ENCODE measurements around the gene ATP2B3.

DNA sequence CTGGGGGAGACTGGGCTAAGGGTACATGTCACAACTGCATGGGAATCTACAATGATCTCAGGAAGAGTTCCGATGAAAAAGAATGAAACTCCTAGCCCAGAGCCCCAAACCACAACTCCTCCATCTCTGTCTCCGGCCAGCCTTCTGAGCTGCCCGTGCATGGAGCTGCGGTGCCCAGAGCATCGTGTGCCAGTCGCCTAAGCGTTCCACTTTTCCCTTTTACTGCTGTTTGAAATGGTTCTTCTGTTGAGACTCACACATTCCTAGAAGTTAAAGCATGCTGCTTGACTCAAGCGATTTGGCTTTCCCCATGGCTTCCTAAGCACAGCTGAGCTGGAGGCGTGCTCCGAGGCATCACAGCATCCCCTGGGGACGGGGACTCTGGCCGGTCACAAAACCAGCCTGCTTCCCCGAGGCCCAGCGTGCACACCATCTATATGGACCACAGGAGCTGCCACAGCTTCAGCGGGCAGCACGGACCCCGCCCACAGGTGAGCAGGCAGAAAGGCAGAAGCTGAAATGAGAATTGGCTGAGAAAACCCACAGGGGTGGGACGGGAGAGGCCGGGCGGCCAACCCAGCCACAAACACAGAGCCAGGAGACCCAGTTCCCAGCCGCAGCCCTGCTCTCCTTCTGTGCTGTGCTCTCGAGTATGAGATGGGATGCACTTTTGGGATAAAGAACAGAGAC lies 76.5 kb downstream of the ATP2B3 start:
- TF ChIP-seq, protein P1, sequence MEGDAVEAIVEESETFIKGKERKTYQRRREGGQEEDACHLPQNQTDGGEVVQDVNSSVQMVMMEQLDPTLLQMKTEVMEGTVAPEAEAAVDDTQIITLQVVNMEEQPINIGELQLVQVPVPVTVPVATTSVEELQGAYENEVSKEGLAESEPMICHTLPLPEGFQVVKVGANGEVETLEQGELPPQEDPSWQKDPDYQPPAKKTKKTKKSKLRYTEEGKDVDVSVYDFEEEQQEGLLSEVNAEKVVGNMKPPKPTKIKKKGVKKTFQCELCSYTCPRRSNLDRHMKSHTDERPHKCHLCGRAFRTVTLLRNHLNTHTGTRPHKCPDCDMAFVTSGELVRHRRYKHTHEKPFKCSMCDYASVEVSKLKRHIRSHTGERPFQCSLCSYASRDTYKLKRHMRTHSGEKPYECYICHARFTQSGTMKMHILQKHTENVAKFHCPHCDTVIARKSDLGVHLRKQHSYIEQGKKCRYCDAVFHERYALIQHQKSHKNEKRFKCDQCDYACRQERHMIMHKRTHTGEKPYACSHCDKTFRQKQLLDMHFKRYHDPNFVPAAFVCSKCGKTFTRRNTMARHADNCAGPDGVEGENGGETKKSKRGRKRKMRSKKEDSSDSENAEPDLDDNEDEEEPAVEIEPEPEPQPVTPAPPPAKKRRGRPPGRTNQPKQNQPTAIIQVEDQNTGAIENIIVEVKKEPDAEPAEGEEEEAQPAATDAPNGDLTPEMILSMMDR (conservative IDR thresholded peaks at IDR 0.05; ENCODE audit: low read depth in 2 of 2), result no peak
- no peak for TF ChIP-seq JUNB (IDR thresholded peaks at IDR 0.05; ENCODE audit: unreplicated experiment)
- TF ChIP-seq EZH2phosphoT487 (IDR thresholded peaks at IDR 0.05; ENCODE audit: unreplicated experiment), result no peak
- no peak for TF ChIP-seq EZH2 (IDR thresholded peaks at IDR 0.05; ENCODE audit: low read depth, unreplicated experiment)
- TF ChIP-seq, protein P2, sequence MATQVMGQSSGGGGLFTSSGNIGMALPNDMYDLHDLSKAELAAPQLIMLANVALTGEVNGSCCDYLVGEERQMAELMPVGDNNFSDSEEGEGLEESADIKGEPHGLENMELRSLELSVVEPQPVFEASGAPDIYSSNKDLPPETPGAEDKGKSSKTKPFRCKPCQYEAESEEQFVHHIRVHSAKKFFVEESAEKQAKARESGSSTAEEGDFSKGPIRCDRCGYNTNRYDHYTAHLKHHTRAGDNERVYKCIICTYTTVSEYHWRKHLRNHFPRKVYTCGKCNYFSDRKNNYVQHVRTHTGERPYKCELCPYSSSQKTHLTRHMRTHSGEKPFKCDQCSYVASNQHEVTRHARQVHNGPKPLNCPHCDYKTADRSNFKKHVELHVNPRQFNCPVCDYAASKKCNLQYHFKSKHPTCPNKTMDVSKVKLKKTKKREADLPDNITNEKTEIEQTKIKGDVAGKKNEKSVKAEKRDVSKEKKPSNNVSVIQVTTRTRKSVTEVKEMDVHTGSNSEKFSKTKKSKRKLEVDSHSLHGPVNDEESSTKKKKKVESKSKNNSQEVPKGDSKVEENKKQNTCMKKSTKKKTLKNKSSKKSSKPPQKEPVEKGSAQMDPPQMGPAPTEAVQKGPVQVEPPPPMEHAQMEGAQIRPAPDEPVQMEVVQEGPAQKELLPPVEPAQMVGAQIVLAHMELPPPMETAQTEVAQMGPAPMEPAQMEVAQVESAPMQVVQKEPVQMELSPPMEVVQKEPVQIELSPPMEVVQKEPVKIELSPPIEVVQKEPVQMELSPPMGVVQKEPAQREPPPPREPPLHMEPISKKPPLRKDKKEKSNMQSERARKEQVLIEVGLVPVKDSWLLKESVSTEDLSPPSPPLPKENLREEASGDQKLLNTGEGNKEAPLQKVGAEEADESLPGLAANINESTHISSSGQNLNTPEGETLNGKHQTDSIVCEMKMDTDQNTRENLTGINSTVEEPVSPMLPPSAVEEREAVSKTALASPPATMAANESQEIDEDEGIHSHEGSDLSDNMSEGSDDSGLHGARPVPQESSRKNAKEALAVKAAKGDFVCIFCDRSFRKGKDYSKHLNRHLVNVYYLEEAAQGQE (IDR thresholded peaks at IDR 0.05; ENCODE audit: unreplicated experiment), result no peak
- no peak for TF ChIP-seq POLR2AphosphoS5 (IDR thresholded peaks at IDR 0.05; ENCODE audit: low read depth)
- TF ChIP-seq STAT1 (IDR thresholded peaks at IDR 0.05; ENCODE audit: unreplicated experiment), result no peak
- TF ChIP-seq ZNF331 (CRISPR knock-in tag; IDR thresholded peaks at IDR 0.05; ENCODE audit: low read depth), result no peak
- no peak for TF ChIP-seq ZNF114 (CRISPR knock-in tag; IDR thresholded peaks at IDR 0.05)
- no peak for TF ChIP-seq CREB1 (CRISPR knock-in tag; IDR thresholded peaks at IDR 0.05; ENCODE audit: low read depth)

Measured in GM23338 (cell line).